ENCODE results near the gene GNG4. TPM values are rescaled to one million over a fixed set of nuclear protein-coding genes. Genes with fewer than 3 reads are reported as not detected.
A peak's percentile ranks its signal among the peaks of the same experiment; 100 is the strongest.

The GNG4 gene
- total and polyA plus RNA-seq, 4 donors: 0.11 to 0.57 (median 0.21) TPM; not detected in 1

GRCh38 chr1:235515844-235516512, 133.6 kb downstream of the GNG4 start:
- no peaks in the 10 kb centered on the region for H3K27me3 ChIP-seq (ENCODE audit: control insufficient read depth in 3 of 3, insufficient read depth in 3 of 3, low read length in 2 of 3)
- H3K27ac ChIP-seq (ENCODE audit: low read depth in 1 of 2, low read length in 1 of 2): no peak overlapping the region
- H3K4me1 ChIP-seq (ENCODE audit: control insufficient read depth in 5 of 5, insufficient read depth in 5 of 5, low read length in 5 of 5): no peaks in the 10 kb centered on the region
- WGBS, 2 donors: 95 to 96% methylated on average over 5 of the region's 5 CpGs
- H3K9me3 ChIP-seq (ENCODE audit: control insufficient read depth in 4 of 4, insufficient read depth in 3 of 4, low read length in 3 of 4): no peaks in the 10 kb centered on the region
- ATAC-seq (ENCODE audit: insufficient read depth, low FRiP score) (no peak), DNase-seq (no peak)
- no peak overlapping the region for H3K4me3 ChIP-seq
- no peaks in the 10 kb centered on the region for H3K36me3 ChIP-seq (ENCODE audit: control insufficient read depth in 4 of 4, insufficient read depth in 4 of 4, low read length in 4 of 4)
- no peak overlapping the region for H3K9ac ChIP-seq (ENCODE audit: insufficient read depth in 1 of 2, low read length in 2 of 2)
- no peak for TF ChIP-seq CTCF (IDR thresholded peaks at IDR 0.05; ENCODE audit: control extremely low read depth, extremely low read depth)

GRCh38 chr1:235513495-235514366, 135.9 kb downstream of the GNG4 start:
- no peaks in the 10 kb centered on the region for H3K27me3 ChIP-seq (ENCODE audit: control insufficient read depth in 3 of 3, insufficient read depth in 3 of 3, low read length in 2 of 3)
- H3K4me1 ChIP-seq (ENCODE audit: control insufficient read depth in 5 of 5, insufficient read depth in 5 of 5, low read length in 5 of 5): no peaks in the 10 kb centered on the region
- no peak overlapping the region for H3K4me3 ChIP-seq
- H3K36me3 ChIP-seq (ENCODE audit: control insufficient read depth in 4 of 4, insufficient read depth in 4 of 4, low read length in 4 of 4): no peaks in the 10 kb centered on the region
- no peak for ATAC-seq (ENCODE audit: insufficient read depth, low FRiP score)
- no peak overlapping the region for H3K27ac ChIP-seq (ENCODE audit: low read depth in 1 of 2, low read length in 1 of 2)
- no peaks in the 10 kb centered on the region for H3K9me3 ChIP-seq (ENCODE audit: control insufficient read depth in 4 of 4, insufficient read depth in 3 of 4, low read length in 3 of 4)
- WGBS, 2 donors: 37 to 38% methylated on average over 8 of the region's 8 CpGs
- peak; percentile 83 for TF ChIP-seq CTCF (IDR thresholded peaks at IDR 0.05; ENCODE audit: control extremely low read depth, extremely low read depth)
- DNase-seq: peak in 2 of 3 donors; percentile 86 to 88
- H3K9ac ChIP-seq (ENCODE audit: insufficient read depth in 1 of 2, low read length in 2 of 2): no peak overlapping the region

- TF ChIP-seq CTCF (IDR thresholded peaks at IDR 0.05; ENCODE audit: control extremely low read depth, extremely low read depth): no peak
- DNase-seq: no peak
- Histone ChIP-seq H3K4me1 (ENCODE audit: control insufficient read depth in 5 of 5, insufficient read depth in 5 of 5, low read length in 5 of 5) (no peaks in the 10 kb centered on the region), H3K36me3 (ENCODE audit: control insufficient read depth in 4 of 4, insufficient read depth in 4 of 4, low read length in 4 of 4) (no peaks in the 10 kb centered on the region), H3K9me3 (ENCODE audit: control insufficient read depth in 4 of 4, insufficient read depth in 3 of 4, low read length in 3 of 4) (no peaks in the 10 kb centered on the region), H3K4me3 (no peak overlapping the region), H3K27me3 (ENCODE audit: control insufficient read depth in 3 of 3, insufficient read depth in 3 of 3, low read length in 2 of 3) (no peaks in the 10 kb centered on the region), H3K9ac (ENCODE audit: insufficient read depth in 1 of 2, low read length in 2 of 2) (no peak overlapping the region), H3K27ac (ENCODE audit: low read depth in 1 of 2, low read length in 1 of 2) (no peak overlapping the region)
- no peak for ATAC-seq (ENCODE audit: insufficient read depth, low FRiP score)
- WGBS, 2 donors: 69 to 82% methylated on average over 13 of the region's 13 CpGs
These were observed 137.9 kb downstream of the GNG4 start for GRCh38 chr1:235511470-235512240.

Measured in lung (tissue), 12 donors.